Muscle layer of colon (tissue), 2 donors: ENCODE measurements around the gene SWI5.

Experiments
- H3K27ac ChIP-seq: one replicate; pipeline ENCODE4 v1.7.0; 2013; ENCODE audit warnings: low read depth, mild to moderate bottlenecking, low read length, moderate library complexity
- H3K27me3 ChIP-seq, 2 donors: one replicate each; pipeline ENCODE4 v1.7.0; 2013; ENCODE audit warnings: low read length in 2 of 2, mild to moderate bottlenecking in 2 of 2; ENCODE audit not compliant: insufficient read depth in 2 of 2, control insufficient read depth in 1 of 2
- H3K36me3 ChIP-seq: one replicate; pipeline ENCODE4 v1.7.0; 2013; ENCODE audit warnings: mild to moderate bottlenecking, low read length; ENCODE audit not compliant: insufficient read depth
- H3K4me1 ChIP-seq: one replicate; pipeline ENCODE4 v1.7.0; 2013; ENCODE audit warnings: mild to moderate bottlenecking, low read length; ENCODE audit not compliant: insufficient read depth
- H3K4me3 ChIP-seq, 2 donors: one replicate each; pipeline ENCODE4 v1.7.0; 2013; ENCODE audit warnings: low read length in 2 of 2, low read depth in 1 of 2, mild to moderate bottlenecking in 1 of 2, moderate library complexity in 1 of 2
- H3K9ac ChIP-seq: one replicate; pipeline ENCODE4 v1.7.0; 2013; ENCODE audit warnings: low read length
- H3K9me3 ChIP-seq: one replicate; pipeline ENCODE4 v1.7.0; 2013; ENCODE audit warnings: mild to moderate bottlenecking, low read length
- donor health status: abdominal sarcoma.
- donor health status: Adenocarcinoma of cecum.

The SWI5 gene

DNA sequence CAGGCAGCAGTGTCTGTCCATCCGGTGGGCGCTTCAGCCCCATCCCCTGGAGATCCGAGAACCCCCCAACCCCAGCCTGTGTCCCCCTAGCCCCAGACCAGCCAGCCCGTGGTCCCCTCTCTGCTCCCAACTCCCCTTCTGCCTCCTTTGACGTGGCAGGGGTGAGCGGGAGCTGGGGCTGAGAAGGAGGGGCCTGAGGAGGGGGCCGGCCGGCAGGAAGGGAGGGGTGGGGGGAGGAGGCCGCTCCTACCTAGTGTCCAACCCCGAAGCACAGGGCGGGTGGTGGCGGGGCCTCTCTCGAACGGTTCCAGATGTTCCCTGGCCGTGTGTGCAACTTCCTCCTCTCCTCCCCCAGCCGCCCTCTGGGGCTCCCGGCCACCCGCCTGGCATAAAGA is 31.2 kb upstream of the SWI5 start:
- H3K27me3 ChIP-seq: peaks cover 0 to 6% of the 10 kb centered on the region in 2 donors
- H3K27ac ChIP-seq: no peak overlapping the region
- no peak overlapping the region for H3K9ac ChIP-seq
- H3K9me3 ChIP-seq: no peaks in the 10 kb centered on the region
- no peaks in the 10 kb centered on the region for H3K36me3 ChIP-seq
- peaks cover 6% of the 10 kb centered on the region for H3K4me1 ChIP-seq
- H3K4me3 ChIP-seq: peak overlapping the region in 1 of 2 donors; percentile 52

- Histone ChIP-seq H3K9ac (no peak overlapping the region), H3K36me3 (no peaks in the 10 kb centered on the region), H3K27me3 (peaks cover 0 to 13% of the 10 kb centered on the region in 2 donors), H3K27ac (no peak overlapping the region), H3K4me1 (peaks cover 6% of the 10 kb centered on the region), H3K4me3 (no peak overlapping the region), H3K9me3 (no peaks in the 10 kb centered on the region)
Measured at GRCh38 chr9:128245421-128246151, 30.5 kb upstream of the SWI5 start.

DNA sequence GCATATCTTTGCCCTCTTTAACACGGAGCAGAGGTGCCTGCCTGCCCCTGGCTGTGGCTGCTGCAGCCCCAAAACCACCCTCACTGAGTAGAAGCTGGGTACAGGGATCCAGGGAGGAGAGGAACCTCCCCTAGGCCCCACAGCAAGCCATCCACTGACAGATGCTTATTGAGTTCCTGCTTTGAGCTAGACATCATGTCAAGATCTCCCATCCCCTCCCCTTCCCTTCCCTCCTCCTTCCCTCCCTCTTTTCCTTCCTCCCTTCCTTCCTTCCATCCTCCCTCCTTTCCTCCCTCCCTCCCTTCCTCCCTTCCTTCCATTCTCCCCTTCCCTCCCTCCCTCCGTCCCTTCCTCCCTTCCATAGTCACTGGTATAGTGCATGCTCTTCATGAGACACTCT is 29.6 kb upstream of the SWI5 start:
- no peak overlapping the region for H3K4me3 ChIP-seq
- H3K9me3 ChIP-seq: no peaks in the 10 kb centered on the region
- peaks cover 0 to 22% of the 10 kb centered on the region in 2 donors for H3K27me3 ChIP-seq
- H3K9ac ChIP-seq: no peak overlapping the region
- H3K36me3 ChIP-seq: no peaks in the 10 kb centered on the region
- no peak overlapping the region for H3K27ac ChIP-seq
- H3K4me1 ChIP-seq: peaks cover 6% of the 10 kb centered on the region

GRCh38 chr9:128247226-128247803 is 28.8 kb upstream of the SWI5 start:
- Histone ChIP-seq H3K9ac (no peak overlapping the region), H3K27ac (no peak overlapping the region), H3K4me3 (no peak overlapping the region), H3K36me3 (no peaks in the 10 kb centered on the region), H3K4me1 (peaks cover 6% of the 10 kb centered on the region), H3K27me3 (peaks cover 0 to 27% of the 10 kb centered on the region in 2 donors), H3K9me3 (no peaks in the 10 kb centered on the region)

GRCh38 chr9:128249558-128249907 is 26.5 kb upstream of the SWI5 start:
- H3K36me3 ChIP-seq: no peaks in the 10 kb centered on the region
- peaks cover 6% of the 10 kb centered on the region for H3K4me1 ChIP-seq
- no peaks in the 10 kb centered on the region for H3K9me3 ChIP-seq
- H3K27me3 ChIP-seq: peaks cover 0 to 26% of the 10 kb centered on the region in 2 donors
- H3K27ac ChIP-seq: no peak overlapping the region
- H3K9ac ChIP-seq: no peak overlapping the region
- H3K4me3 ChIP-seq: no peak overlapping the region

GRCh38 chr9:128249908-128250838 is 25.9 kb upstream of the SWI5 start:
- Histone ChIP-seq H3K27ac (no peak overlapping the region), H3K4me1 (peaks cover 6% of the 10 kb centered on the region), H3K9ac (no peak overlapping the region), H3K36me3 (no peaks in the 10 kb centered on the region), H3K9me3 (no peaks in the 10 kb centered on the region), H3K27me3 (peaks cover 0 to 26% of the 10 kb centered on the region in 2 donors), H3K4me3 (no peak overlapping the region)

DNA sequence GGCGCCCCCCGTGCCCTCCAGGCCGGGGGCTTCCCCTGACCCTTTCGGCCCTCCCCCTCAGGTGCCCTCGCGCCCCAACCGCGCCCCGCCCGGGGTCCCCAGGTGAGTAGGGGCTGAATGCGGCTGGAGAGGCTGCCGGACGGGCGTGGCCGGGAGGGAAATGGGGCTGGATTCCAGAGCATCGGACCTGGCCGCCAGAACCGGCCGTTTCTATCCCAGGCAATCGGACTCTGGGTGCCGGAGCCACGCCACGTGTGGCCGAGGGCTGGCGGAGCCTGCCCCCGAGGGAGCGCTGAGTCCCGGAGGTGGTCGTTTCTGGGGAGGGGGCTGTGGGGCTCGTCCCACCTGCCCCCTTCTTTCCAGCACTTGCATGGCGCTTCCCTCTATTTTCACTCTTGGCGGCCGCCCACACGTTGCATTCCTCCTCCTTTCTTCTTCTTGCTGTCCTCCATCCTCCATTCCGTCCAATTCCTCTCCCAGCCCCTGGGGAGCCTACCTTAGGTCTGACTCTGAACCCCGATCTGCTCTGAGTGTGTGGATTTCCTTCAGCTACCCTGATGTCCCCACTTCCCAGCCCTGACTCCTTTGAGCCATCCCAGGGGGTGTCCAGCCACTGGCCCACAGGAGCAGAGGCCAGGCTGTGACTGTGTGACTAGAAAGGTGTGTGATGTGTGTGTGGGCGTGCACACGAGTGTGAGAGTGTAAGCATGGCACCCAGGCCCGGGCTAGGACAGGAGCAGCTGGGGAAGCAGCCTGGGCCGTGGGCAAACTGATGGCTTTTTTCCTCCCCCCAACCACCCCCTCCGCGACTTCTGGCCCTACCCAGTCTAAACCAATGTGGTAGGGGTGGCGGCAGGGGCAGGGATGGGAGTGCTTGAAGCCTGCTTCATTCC is 25.0 kb upstream of the SWI5 start:
- Histone ChIP-seq H3K27ac (no peak overlapping the region), H3K27me3 (peaks cover 0 to 26% of the 10 kb centered on the region in 2 donors), H3K36me3 (no peaks in the 10 kb centered on the region), H3K9me3 (no peaks in the 10 kb centered on the region), H3K9ac (no peak overlapping the region), H3K4me3 (no peak overlapping the region), H3K4me1 (no peaks in the 10 kb centered on the region)

- Histone ChIP-seq H3K36me3 (no peaks in the 10 kb centered on the region), H3K9me3 (no peaks in the 10 kb centered on the region), H3K4me3 (no peak overlapping the region), H3K9ac (no peak overlapping the region), H3K27me3 (peaks cover 0 to 26% of the 10 kb centered on the region in 2 donors), H3K4me1 (no peaks in the 10 kb centered on the region), H3K27ac (no peak overlapping the region)
Measured at GRCh38 chr9:128251732-128252100, 24.4 kb upstream of the SWI5 start.

GRCh38 chr9:128252317-128253139 is 23.5 kb upstream of the SWI5 start:
- Histone ChIP-seq H3K4me3 (no peak overlapping the region), H3K4me1 (no peaks in the 10 kb centered on the region), H3K9ac (no peak overlapping the region), H3K27me3 (peaks cover 0 to 26% of the 10 kb centered on the region in 2 donors), H3K27ac (no peak overlapping the region), H3K9me3 (no peaks in the 10 kb centered on the region), H3K36me3 (peaks cover 8% of the 10 kb centered on the region)

GRCh38 chr9:128253140-128253990 is 22.7 kb upstream of the SWI5 start:
- H3K36me3 ChIP-seq: peaks cover 16% of the 10 kb centered on the region
- peaks cover 0 to 26% of the 10 kb centered on the region in 2 donors for H3K27me3 ChIP-seq
- H3K4me1 ChIP-seq: no peaks in the 10 kb centered on the region
- no peak overlapping the region for H3K4me3 ChIP-seq
- no peaks in the 10 kb centered on the region for H3K9me3 ChIP-seq
- no peak overlapping the region for H3K27ac ChIP-seq
- H3K9ac ChIP-seq: no peak overlapping the region
